Retinal pigment epithelial cell (primary cell): ENCODE measurements around the gene PRSS27.

ENCODE experiments used
- DNase-seq: peaks from one replicate; pipeline ENCODE4 v3.0.0-alpha.2; 2010; ENCODE audit warnings: low read depth
- H3K4me3 ChIP-seq: 2 replicates; pipeline ENCODE4 v1.5.1; 2011; ENCODE audit warnings: mild to moderate bottlenecking, low read length, control low read depth, moderate library complexity
- CTCF ChIP-seq: conservative IDR thresholded peaks from 2 replicates; pipeline ENCODE4 v1.5.1; 2011; ENCODE audit warnings: low read depth, low read length, control low read depth, inconsistent platforms

Gene PRSS27

DNA sequence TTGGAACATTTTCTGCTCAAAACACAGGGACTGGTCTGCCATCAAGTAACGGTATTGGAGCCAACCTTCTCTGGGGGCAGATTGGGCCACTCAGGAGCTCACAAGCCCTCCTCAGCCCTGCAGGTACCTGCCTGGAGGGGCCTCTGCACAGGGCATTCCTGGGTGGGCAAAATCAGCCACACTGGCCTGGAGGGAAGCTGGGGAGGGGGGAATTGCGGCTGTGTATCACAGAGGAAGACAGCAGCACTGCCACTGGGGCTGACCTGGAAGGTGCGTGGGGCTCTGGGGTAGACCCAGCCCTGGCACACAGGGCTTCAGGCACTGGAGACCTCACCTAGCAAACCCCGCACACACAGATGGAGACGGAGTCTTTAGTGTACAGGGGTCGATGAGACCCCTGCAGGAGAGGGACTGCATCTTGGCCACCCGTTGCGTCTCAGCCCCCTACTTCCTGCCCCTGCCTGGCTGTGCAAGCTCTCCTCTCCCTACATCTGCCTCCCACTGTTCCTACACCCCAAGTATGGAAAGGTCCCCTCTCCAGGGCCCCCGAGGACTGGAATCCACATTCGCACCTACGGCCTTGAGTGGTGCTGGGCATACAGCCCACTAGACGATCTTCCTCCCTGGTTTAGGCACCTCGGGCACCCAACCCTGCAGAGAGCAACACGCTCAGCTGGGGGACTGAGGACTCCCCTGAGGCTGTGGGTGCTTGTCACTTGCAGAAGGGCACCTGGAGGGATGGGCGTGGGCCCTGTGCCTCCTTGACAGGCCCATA lies 25.3 kb upstream of the PRSS27 start:
- H3K4me3 ChIP-seq = no peak overlapping the region
- TF ChIP-seq CTCF = no peak
- DNase-seq = no peak

GRCh38 chr16:2744711-2745110 lies 24.7 kb upstream of the PRSS27 start:
- no peak for DNase-seq
- H3K4me3 ChIP-seq = no peak overlapping the region
- no peak for TF ChIP-seq CTCF

GRCh38 chr16:2743007-2743810 lies 23.2 kb upstream of the PRSS27 start:
- DNase-seq = no peak
- H3K4me3 ChIP-seq = no peak overlapping the region
- no peak for TF ChIP-seq CTCF

DNA sequence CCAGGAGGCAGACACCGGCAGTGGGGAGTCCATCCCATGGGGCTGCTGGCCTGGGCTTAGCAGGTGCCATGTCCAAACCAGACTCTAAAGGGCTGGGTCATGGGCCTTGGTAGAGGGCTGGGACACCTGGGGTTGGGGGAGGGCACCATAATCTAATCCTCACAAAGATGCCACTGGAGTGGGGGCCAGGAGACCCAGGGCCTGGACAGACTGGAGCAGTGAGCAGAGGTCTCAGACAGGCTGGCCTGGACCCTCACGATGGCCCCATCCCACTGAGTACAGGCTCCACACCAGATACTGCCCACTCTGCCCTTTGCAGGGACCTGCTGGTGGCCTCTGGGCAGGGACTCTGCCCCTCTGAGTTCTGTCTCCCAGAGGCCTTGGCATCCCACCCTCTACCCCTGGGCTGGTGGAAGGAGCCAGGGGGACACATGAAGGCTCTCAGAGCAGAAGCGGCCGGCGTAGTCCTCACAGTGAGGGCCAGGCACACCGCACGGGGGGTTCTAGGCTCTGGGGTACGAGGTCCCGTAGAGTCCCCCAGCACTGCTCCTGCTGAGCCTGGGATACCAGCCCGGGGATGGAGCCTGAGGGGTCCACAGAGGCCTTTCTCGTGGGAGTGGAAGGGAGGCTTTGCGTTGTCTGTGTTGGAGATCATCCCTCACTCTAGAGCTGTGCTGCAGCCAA lies 22.4 kb upstream of the PRSS27 start:
- H3K4me3 ChIP-seq = no peak overlapping the region
- no peak for TF ChIP-seq CTCF
- DNase-seq = no peak

- DNase-seq = no peak
- no peak overlapping the region for H3K4me3 ChIP-seq
Measured at GRCh38 chr16:2741168-2741567, 21.1 kb upstream of the PRSS27 start.

GRCh38 chr16:2740476-2740875 lies 20.5 kb upstream of the PRSS27 start:
- H3K4me3 ChIP-seq = no peak overlapping the region
- no peak for DNase-seq
- TF ChIP-seq CTCF = no peak

More at GRCh38 chr16:2741168-2741567, 21.1 kb upstream of the PRSS27 start:
- no peak for TF ChIP-seq CTCF
